K562 (cell line): ENCODE results near the gene GAPT. TPM values are rescaled to one million over a fixed set of nuclear protein-coding genes. Genes with fewer than 3 reads are reported as not detected.

Source experiments
- ATAC-seq: fragments of 200-7000 bp; cut with Tn5 transposase; 3 replicates; pipeline ENCODE4 v1.9.1; 2020; ENCODE audit warnings: moderate library complexity
- BruUV-seq: library from RNA; stranded (reverse); fragments of 400-500 nt; replicated peaks from 2 replicates; lab custom pipeline; 2021; lab: Mats Ljungman, UMichigan
- CTCF ChIA-PET: fragments of 300-600 bp; formaldehyde crosslinking; extraction: SDS; loops from one replicate; lab custom pipeline; 2021; ENCODE audit warnings: low intra/inter-chr PET ratio; lab: Yijun Ruan, JAX
- POLR2A ChIA-PET: fragments of 300-600, 350-650 bp; sonication (Branson Sonifier 250); formaldehyde crosslinking; extraction: SDS; loops from one replicate; lab custom pipeline; 2021; ENCODE audit warnings: antibody characterized with exemption, inconsistent platforms; lab: Yijun Ruan, JAX
- DNase-seq, 4 experiments: peaks; one replicate each; pipeline versions ENCODE4 v3.0.0 to v3.0.0-alpha.2; 2011 to 2018; ENCODE audit warnings: low spot score in 3 of 4, mixed read lengths in 3 of 4; ENCODE audit errors: extremely low read depth in 1 of 4
- FAIRE-seq: peaks from 2 replicates; lab custom pipeline; 2011; peaks lifted over from hg19 to GRCh38; lab: Jason Lieb, UNC
- H2AFZ ChIP-seq: 2 replicates; pipeline ENCODE4 v1.6.0; 2011; ENCODE audit warnings: low read depth, low read length, control low read depth, inconsistent platforms
- H3K27ac ChIP-seq: fragments of 200-600 bp; 3 replicates; pipeline ENCODE4 v1.8.0; 2011; ENCODE audit warnings: low read depth, mild to moderate bottlenecking, control low read depth, inconsistent platforms, low read length, moderate library complexity, mixed read lengths; ENCODE audit errors: extremely low read depth
- H3K27me3 ChIP-seq, 2 experiments: fragments of 300-600 bp in 1 of 2; 2 replicates in 1 of 2; 3 replicates in 1 of 2; pipeline versions ENCODE4 v1.6.0 to v1.8.0; 2011; ENCODE audit warnings: inconsistent platforms in 2 of 2, low read length in 2 of 2, mild to moderate bottlenecking in 1 of 2, mixed read lengths in 1 of 2, moderate library complexity in 1 of 2; ENCODE audit not compliant: control insufficient read depth in 2 of 2, insufficient read depth in 2 of 2
- H3K36me3 ChIP-seq: fragments of 300-600 bp; 3 replicates; pipeline ENCODE4 v1.8.0; 2011; ENCODE audit warnings: mild to moderate bottlenecking, low read length, inconsistent platforms; ENCODE audit not compliant: control insufficient read depth, insufficient read depth
- H3K4me1 ChIP-seq, 2 experiments: fragments of 200-600 bp in 1 of 2; replicated peaks in 1 of 2; 2 replicates in 1 of 2; 3 replicates in 1 of 2; pipeline versions ENCODE4 v1.5.1 to v1.8.0; 2011; ENCODE audit warnings: inconsistent platforms in 2 of 2, low read length in 2 of 2, mild to moderate bottlenecking in 1 of 2, mixed read lengths in 1 of 2, moderate library complexity in 1 of 2; ENCODE audit not compliant: control insufficient read depth in 2 of 2, insufficient read depth in 2 of 2
- H3K4me2 ChIP-seq: 2 replicates; pipeline ENCODE4 v1.6.1; 2011; ENCODE audit warnings: low read length, control low read depth, inconsistent platforms, mixed read lengths; ENCODE audit not compliant: insufficient read depth
- H3K4me3 ChIP-seq: fragments of 200-600 bp; sonication (generic), shearing (Covaris generic); 2 replicates; pipeline ENCODE4 v1.5.1; 2016; ENCODE audit warnings: control low read depth, inconsistent platforms
- H3K79me2 ChIP-seq: fragments of 200-600 bp; 3 replicates; pipeline ENCODE4 v1.8.0; 2011; ENCODE audit warnings: low read length, inconsistent platforms; ENCODE audit not compliant: control insufficient read depth, insufficient read depth
- H3K9ac ChIP-seq, 2 experiments: 2 replicates each; pipeline versions ENCODE4 v1.6.0 to v1.6.1; 2011; ENCODE audit warnings: low read depth in 2 of 2, low read length in 2 of 2, control low read depth in 1 of 2, inconsistent platforms in 1 of 2, mild to moderate bottlenecking in 1 of 2, mixed read lengths in 1 of 2; ENCODE audit not compliant: insufficient read depth in 1 of 2
- H3K9me1 ChIP-seq: one replicate; pipeline ENCODE4 v1.6.0; 2011; ENCODE audit warnings: inconsistent platforms, mild to moderate bottlenecking, low read length, moderate library complexity; ENCODE audit not compliant: control insufficient read depth, insufficient read depth
- H3K9me3 ChIP-seq: replicated peaks from 2 replicates; pipeline ENCODE4 v1.5.1; 2011; ENCODE audit warnings: low read depth, low read length, inconsistent platforms; ENCODE audit not compliant: control insufficient read depth, insufficient read depth
- H4K20me1 ChIP-seq: replicated peaks from 2 replicates; pipeline ENCODE4 v1.6.1; 2011; ENCODE audit warnings: low read length, inconsistent platforms, mixed read lengths; ENCODE audit not compliant: control insufficient read depth, insufficient read depth
- ARID1B ChIP-seq: fragments of 450-650 bp; IDR thresholded peaks from 2 replicates; pipeline ENCODE4 v1.6.1; 2016; ENCODE audit warnings: antibody characterized with exemption, mild to moderate bottlenecking, inconsistent platforms
- ARNT ChIP-seq, 2 experiments: fragments of 450-650 bp; IDR thresholded peaks; 2 replicates each; pipeline ENCODE4 v1.6.1; 2016; ENCODE audit warnings: mild to moderate bottlenecking in 1 of 2
- GTF2E2 ChIP-seq: fragments of 200-800 bp; sonication (Bioruptor generic); IDR thresholded peaks from 2 replicates; pipeline ENCODE4 v1.6.1; 2016; ENCODE audit warnings: missing genetic modification characterization, missing compliant biosample characterization
- MCM5 ChIP-seq: fragments of 450-650 bp; IDR thresholded peaks from 2 replicates; pipeline ENCODE4 v1.6.1; 2016; ENCODE audit warnings: low read depth
- POLR3A ChIP-seq: IDR thresholded peaks from 2 replicates; pipeline ENCODE4 v1.6.1; 2011; ENCODE audit warnings: borderline replicate concordance, mild to moderate bottlenecking, moderate library complexity; ENCODE audit not compliant: insufficient read length, insufficient read depth; ENCODE audit errors: extremely low read depth
- PTTG1 ChIP-seq: fragments of 450-650 bp; IDR thresholded peaks from 2 replicates; pipeline ENCODE4 v1.6.1; 2016; ENCODE audit warnings: low read depth, mild to moderate bottlenecking, missing genetic modification characterization, missing compliant biosample characterization
- RBM39 ChIP-seq: fragments of 200-400 bp; formaldehyde crosslinking; optimal IDR thresholded peaks from 2 replicates; pipeline ENCODE3; 2018; ENCODE audit warnings: low read depth, low read length
- SNAPC5 ChIP-seq: fragments of 250-450 bp; sonication (Bioruptor Pico); IDR thresholded peaks from 2 replicates; pipeline ENCODE4 v1.8.0; 2021; ENCODE audit warnings: moderate library complexity, mild to moderate bottlenecking, inconsistent platforms
- TCF3 ChIP-seq: sonication (generic); formaldehyde crosslinking; IDR thresholded peaks from 2 replicates; pipeline ENCODE4 v1.4.0; 2020; ENCODE audit warnings: mild to moderate bottlenecking, missing genetic modification reagents
- THRB ChIP-seq: fragments of 450-650 bp; formaldehyde crosslinking; conservative IDR thresholded peaks from 2 replicates; pipeline ENCODE4 v1.4.0; 2022; ENCODE audit warnings: mild to moderate bottlenecking, missing genetic modification characterization
- ZNF449 ChIP-seq: fragments of 250-450 bp; sonication (Bioruptor Pico); IDR thresholded peaks from 2 replicates; pipeline ENCODE4 v1.8.0; 2022; ENCODE audit warnings: moderate library complexity, mild to moderate bottlenecking, inconsistent platforms
- ZNF583 ChIP-seq: fragments of 250-450 bp; sonication (Bioruptor Pico); IDR thresholded peaks from 2 replicates; pipeline ENCODE4 v1.4.0; 2020
- in situ Hi-C: fragments of 300-500 bp; cut with MboI; formaldehyde crosslinking; loops from 4 replicates; pipeline ENCODE4 v1.15.0; 2018; ENCODE audit warnings: inconsistent platforms, mixed read lengths
- intact Hi-C: fragments of 100-400 bp; cut with micrococcal nuclease; formaldehyde crosslinking; loops from 2 replicates; pipeline ENCODE4 v1.14.2; 2022
- polyA plus RNA-seq, 8 experiments: library from polyadenylated mRNA; depleted of rRNA in 4 of 8; stranded (reverse) in 5 of 8; unstranded in 3 of 8; fragments of >200 nt; fragmentation: Nextera tagmentation in 2 of 8; fragmentation: Illumina TruSeq in 1 of 8; extraction: Ambion mirVana in 2 of 8; extraction: Trizol in 1 of 8; gene quantifications; 2 replicates each; pipeline versions ENCODE4 v1.2.1 to v1.2.3, GENCODE V29; 2011 to 2014; ENCODE audit warnings: inconsistent platforms in 1 of 8, missing spikeins in 1 of 8
- total RNA-seq, 7 experiments: library from RNA; depleted of rRNA in 6 of 7; stranded (reverse); fragments of >200 nt in 6 of 7; fragmentation: Illumina TruSeq in 2 of 7; extraction: Trizol in 2 of 7; gene quantifications; 2 replicates each; pipeline versions ENCODE4 v1.2.1 to v1.2.3, GENCODE V29; 2011 to 2021; ENCODE audit warnings: low replicate concordance in 1 of 7

Gene GAPT
- total and polyA plus RNA-seq, 9 of the 15 experiments (the other 6 are each of a cell fraction or from before 2014, with no cell fraction given), result not detected

- no peaks in the 10 kb centered on the region for H4K20me1 ChIP-seq
- no peaks in the 10 kb centered on the region for H3K9me1 ChIP-seq
- H3K79me2 ChIP-seq, result no peaks in the 10 kb centered on the region
- no peak overlapping the region for H3K4me3 ChIP-seq
- no TSS peak for BruUV-seq
- POLR2A ChIA-PET, result no interaction called here
- no peak for ATAC-seq
- H3K27me3 ChIP-seq, result no peaks in the 10 kb centered on the region
- CTCF ChIA-PET, result no interaction called here
- H3K9ac ChIP-seq, result no peak overlapping the region
- H3K4me1 ChIP-seq, result no peaks in the 10 kb centered on the region
- H3K36me3 ChIP-seq, result no peaks in the 10 kb centered on the region
- no peaks in the 10 kb centered on the region for H3K9me3 ChIP-seq
- intact Hi-C loops, result no loop called here
- H3K27ac ChIP-seq, result no peak overlapping the region
- no peak for FAIRE-seq
- in situ Hi-C loops, result no loop called here
- H2AFZ ChIP-seq, result no peak overlapping the region
- no peak overlapping the region for H3K4me2 ChIP-seq
- no peak for DNase-seq
- no peak for TF ChIP-seq RBM39
- no peak for TF ChIP-seq ZNF449 (CRISPR knock-in tag)
- TF ChIP-seq SNAPC5 (CRISPR knock-in tag), result no peak
- TF ChIP-seq MCM5, result no peak
- TF ChIP-seq ZNF583 (CRISPR knock-in tag), result no peak
- no peak for TF ChIP-seq POLR3A
- no peak for TF ChIP-seq PTTG1 (tag)
- TF ChIP-seq GTF2E2 (tag), result no peak
- TF ChIP-seq TCF3 (CRISPR knock-in tag), result no peak
- TF ChIP-seq ARID1B, result no peak
- no peak for TF ChIP-seq THRB (CRISPR knock-in tag)
- no peak for TF ChIP-seq ARNT (IDR thresholded peaks at IDR 0.05)
These were observed 46.4 kb upstream of the GAPT start for GRCh38 chr5:58444805-58445204.
